HCT116 (cell line): ENCODE measurements around the gene POLR2I.

Experiments
- EZH2 ChIP-seq: fragments of 200-600 bp; sonication (generic); IDR thresholded peaks from 2 replicates; pipeline ENCODE4 v1.6.1; 2017; ENCODE audit warnings: antibody characterized with exemption, mixed run types
- EZH2phosphoT487 ChIP-seq: fragments of 200-600 bp; IDR thresholded peaks from 2 replicates; pipeline ENCODE4 v1.6.1; 2018; ENCODE audit warnings: antibody characterized with exemption, borderline replicate concordance
- POLR2A ChIP-seq: IDR thresholded peaks from 2 replicates; pipeline ENCODE4 v1.7.0; 2011; ENCODE audit warnings: borderline replicate concordance; ENCODE audit not compliant: insufficient read depth, insufficient read length; ENCODE audit errors: extremely low read depth
- SP1 ChIP-seq: IDR thresholded peaks from 2 replicates; pipeline ENCODE4 v1.6.1; 2012; ENCODE audit warnings: low read depth
- SRF ChIP-seq: IDR thresholded peaks from 2 replicates; pipeline ENCODE4 v1.6.1; 2012; ENCODE audit warnings: low read depth
- TF ChIP-seq, protein P1 (sequence below), 3 experiments: fragments of 200-600 bp in 1 of 3; sonication (generic) in 1 of 3; IDR thresholded peaks in 2 of 3; conservative IDR thresholded peaks in 1 of 3; 2 replicates each; pipeline ENCODE4 v1.5.1; 2012 to 2017; ENCODE audit warnings: low read depth in 2 of 3, low read length in 2 of 3, antibody characterized with exemption in 1 of 3, borderline replicate concordance in 1 of 3, control low read depth in 1 of 3, mild to moderate bottlenecking in 1 of 3, mixed read lengths in 1 of 3, mixed run types in 1 of 3, moderate library complexity in 1 of 3; ENCODE audit not compliant: insufficient read depth in 1 of 3

DNA sequence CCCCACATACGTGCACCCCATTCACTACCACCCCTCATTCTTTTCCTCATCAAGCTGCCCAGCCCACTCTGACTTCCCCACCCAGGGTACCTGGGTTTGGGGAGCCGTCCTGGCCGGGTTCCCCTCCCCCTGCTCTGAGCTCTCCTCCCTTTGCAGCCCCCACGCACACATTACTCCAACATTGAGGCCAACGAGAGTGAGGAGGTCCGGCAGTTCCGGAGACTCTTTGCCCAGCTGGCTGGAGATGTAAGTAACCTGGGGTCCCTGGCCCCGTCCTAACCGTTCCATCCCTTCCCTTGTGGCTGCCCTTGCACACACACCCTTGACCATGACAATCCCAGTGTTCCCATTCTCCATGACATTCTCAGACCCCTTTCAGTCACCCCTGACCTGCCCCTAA, 27.8 kb upstream of the POLR2I start:
- TF ChIP-seq SP1 (no peak), SRF (no peak), POLR2A (no peak), EZH2 (no peak), EZH2phosphoT487 (no peak)
- TF ChIP-seq, protein P1, sequence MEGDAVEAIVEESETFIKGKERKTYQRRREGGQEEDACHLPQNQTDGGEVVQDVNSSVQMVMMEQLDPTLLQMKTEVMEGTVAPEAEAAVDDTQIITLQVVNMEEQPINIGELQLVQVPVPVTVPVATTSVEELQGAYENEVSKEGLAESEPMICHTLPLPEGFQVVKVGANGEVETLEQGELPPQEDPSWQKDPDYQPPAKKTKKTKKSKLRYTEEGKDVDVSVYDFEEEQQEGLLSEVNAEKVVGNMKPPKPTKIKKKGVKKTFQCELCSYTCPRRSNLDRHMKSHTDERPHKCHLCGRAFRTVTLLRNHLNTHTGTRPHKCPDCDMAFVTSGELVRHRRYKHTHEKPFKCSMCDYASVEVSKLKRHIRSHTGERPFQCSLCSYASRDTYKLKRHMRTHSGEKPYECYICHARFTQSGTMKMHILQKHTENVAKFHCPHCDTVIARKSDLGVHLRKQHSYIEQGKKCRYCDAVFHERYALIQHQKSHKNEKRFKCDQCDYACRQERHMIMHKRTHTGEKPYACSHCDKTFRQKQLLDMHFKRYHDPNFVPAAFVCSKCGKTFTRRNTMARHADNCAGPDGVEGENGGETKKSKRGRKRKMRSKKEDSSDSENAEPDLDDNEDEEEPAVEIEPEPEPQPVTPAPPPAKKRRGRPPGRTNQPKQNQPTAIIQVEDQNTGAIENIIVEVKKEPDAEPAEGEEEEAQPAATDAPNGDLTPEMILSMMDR (IDR thresholded peaks at IDR 0.05 in 2 of 3, conservative IDR thresholded peaks at IDR 0.05 in 1 of 3; ENCODE audit: borderline replicate concordance in 1 of 3, insufficient read depth in 1 of 3, low read depth in 2 of 3, low read length in 2 of 3), result no peak
